Measurements from ENCODE around the gene TTN. TPM values are rescaled to one million over a fixed set of nuclear protein-coding genes. Genes with fewer than 3 reads are reported as not detected.

Gene TTN
- total and polyA plus RNA-seq, 4 donors, result 0.01 to 3.0 (median 0.80) TPM

GRCh38 chr2:178632729-178633128, 174.5 kb downstream of the TTN start:
- H3K9ac ChIP-seq (ENCODE audit: low read depth in 1 of 2, low read length in 2 of 2), result no peak overlapping the region
- no peak overlapping the region for H3K27ac ChIP-seq (ENCODE audit: low read depth in 1 of 2, low read length in 2 of 2)
- no peak for DNase-seq (ENCODE audit: low spot score)
- H3K36me3 ChIP-seq (ENCODE audit: control insufficient read depth in 4 of 4, insufficient read depth in 3 of 4, low read depth in 1 of 4, low read length in 3 of 4), result no peaks in the 10 kb centered on the region
- TF ChIP-seq RAD21 (IDR thresholded peaks at IDR 0.05) (no peak), SP1 (IDR thresholded peaks at IDR 0.05) (no peak), NR2F2 (IDR thresholded peaks at IDR 0.05) (no peak), HNF4G (IDR thresholded peaks at IDR 0.05) (no peak), CTCF (IDR thresholded peaks at IDR 0.05; ENCODE audit: low read depth, low read length, missing input control) (no peak), FOXA2 (IDR thresholded peaks at IDR 0.05) (no peak)
- no peaks in the 10 kb centered on the region for H3K27me3 ChIP-seq (ENCODE audit: control insufficient read depth in 4 of 4, insufficient read depth in 4 of 4, low read length in 3 of 4)
- H3K4me3 ChIP-seq (ENCODE audit: low read depth in 1 of 3, low read length in 3 of 3), result no peak overlapping the region
- 40% methylated on average over 3 of the region's 3 CpGs for WGBS
- no peaks in the 10 kb centered on the region for H3K9me3 ChIP-seq (ENCODE audit: control insufficient read depth in 4 of 4, low read length in 3 of 4)
- no peaks in the 10 kb centered on the region for H3K4me1 ChIP-seq (ENCODE audit: control insufficient read depth in 4 of 4, insufficient read depth in 4 of 4, low read length in 3 of 4)

- TF ChIP-seq SP1 (IDR thresholded peaks at IDR 0.05) (no peak), NR2F2 (IDR thresholded peaks at IDR 0.05) (no peak)
- Histone ChIP-seq H3K27me3 (ENCODE audit: control insufficient read depth in 4 of 4, insufficient read depth in 4 of 4, low read length in 3 of 4) (no peaks in the 10 kb centered on the region), H3K4me3 (ENCODE audit: low read depth in 1 of 3, low read length in 3 of 3) (no peak overlapping the region), H3K9me3 (ENCODE audit: control insufficient read depth in 4 of 4, low read length in 3 of 4) (no peaks in the 10 kb centered on the region), H3K36me3 (ENCODE audit: control insufficient read depth in 4 of 4, insufficient read depth in 3 of 4, low read depth in 1 of 4, low read length in 3 of 4) (no peaks in the 10 kb centered on the region), H3K9ac (ENCODE audit: low read depth in 1 of 2, low read length in 2 of 2) (no peak overlapping the region), H3K4me1 (ENCODE audit: control insufficient read depth in 4 of 4, insufficient read depth in 4 of 4, low read length in 3 of 4) (no peaks in the 10 kb centered on the region), H3K27ac (ENCODE audit: low read depth in 1 of 2, low read length in 2 of 2) (no peak overlapping the region)
- WGBS, result 90% methylated on average over 5 of the region's 5 CpGs
- no peak for DNase-seq (ENCODE audit: low spot score)
These were observed 176.6 kb downstream of the TTN start for GRCh38 chr2:178630581-178630980.

GRCh38 chr2:178629463-178629862, 177.8 kb downstream of the TTN start:
- Histone ChIP-seq H3K4me3 (ENCODE audit: low read depth in 1 of 3, low read length in 3 of 3) (no peak overlapping the region), H3K27me3 (ENCODE audit: control insufficient read depth in 4 of 4, insufficient read depth in 4 of 4, low read length in 3 of 4) (no peaks in the 10 kb centered on the region), H3K4me1 (ENCODE audit: control insufficient read depth in 4 of 4, insufficient read depth in 4 of 4, low read length in 3 of 4) (no peaks in the 10 kb centered on the region), H3K36me3 (ENCODE audit: control insufficient read depth in 4 of 4, insufficient read depth in 3 of 4, low read depth in 1 of 4, low read length in 3 of 4) (no peaks in the 10 kb centered on the region), H3K9ac (ENCODE audit: low read depth in 1 of 2, low read length in 2 of 2) (no peak overlapping the region), H3K9me3 (ENCODE audit: control insufficient read depth in 4 of 4, low read length in 3 of 4) (no peaks in the 10 kb centered on the region), H3K27ac (ENCODE audit: low read depth in 1 of 2, low read length in 2 of 2) (no peak overlapping the region)
- 84% methylated on average over 11 of the region's 11 CpGs for WGBS
- DNase-seq (ENCODE audit: low spot score), result no peak
- TF ChIP-seq RXRA (IDR thresholded peaks at IDR 0.05), result no peak
- TF ChIP-seq ZBTB33 (IDR thresholded peaks at IDR 0.05), result no peak
- TF ChIP-seq YY1 (IDR thresholded peaks at IDR 0.05), result no peak
- TF ChIP-seq RAD21 (IDR thresholded peaks at IDR 0.05), result no peak
- no peak for TF ChIP-seq CTCF (IDR thresholded peaks at IDR 0.05; ENCODE audit: low read depth, low read length, missing input control)
- TF ChIP-seq FOXA1 (IDR thresholded peaks at IDR 0.05), result no peak
- no peak for TF ChIP-seq HNF4G (IDR thresholded peaks at IDR 0.05)
- TF ChIP-seq JUND (IDR thresholded peaks at IDR 0.05), result no peak
- no peak for TF ChIP-seq SP1 (IDR thresholded peaks at IDR 0.05)
- TF ChIP-seq MAX (IDR thresholded peaks at IDR 0.05), result no peak
- TF ChIP-seq REST (IDR thresholded peaks at IDR 0.05), result no peak
- no peak for TF ChIP-seq NR2F2 (IDR thresholded peaks at IDR 0.05)
- no peak for TF ChIP-seq FOXA2 (IDR thresholded peaks at IDR 0.05)
- TF ChIP-seq ATF3 (IDR thresholded peaks at IDR 0.05), result no peak
- no peak for TF ChIP-seq EGR1 (IDR thresholded peaks at IDR 0.05; ENCODE audit: low read depth in 2 of 2)
- no peak for TF ChIP-seq TAF1 (conservative IDR thresholded peaks at IDR 0.05)
- TF ChIP-seq GABPA (IDR thresholded peaks at IDR 0.05 in 1 of 2, conservative IDR thresholded peaks at IDR 0.05 in 1 of 2), result no peak
- TF ChIP-seq HNF4A (conservative IDR thresholded peaks at IDR 0.05), result no peak

Measured in liver (tissue), 9 donors.